Nephron (organoid): ENCODE results near the gene TAS2R14.

ENCODE experiments used
- H3K27ac Mint-ChIP-seq, 3 experiments: 2 replicates each; pipeline ENCODE4 v1.8.0; 2020; ENCODE audit warnings: mixed read lengths in 3 of 3, mild to moderate bottlenecking in 2 of 3, moderate library complexity in 1 of 3
- H3K27me3 Mint-ChIP-seq: 2 replicates; pipeline ENCODE4 v1.8.0; 2021; ENCODE audit warnings: low read depth, mild to moderate bottlenecking, moderate library complexity, mixed read lengths
- H3K36me3 Mint-ChIP-seq: 2 replicates; pipeline ENCODE4 v1.8.0; 2020; ENCODE audit warnings: low read depth, mixed read lengths
- H3K4me1 Mint-ChIP-seq: 2 replicates; pipeline ENCODE4 v1.8.0; 2020; ENCODE audit warnings: mixed read lengths
- H3K4me3 Mint-ChIP-seq, 3 experiments: 2 replicates each; pipeline ENCODE4 v1.8.0; 2020; ENCODE audit warnings: mild to moderate bottlenecking in 3 of 3, mixed read lengths in 3 of 3, moderate library complexity in 2 of 3
- H3K9me3 Mint-ChIP-seq: 2 replicates; pipeline ENCODE4 v1.8.0; 2020; ENCODE audit warnings: mixed read lengths
- TF ChIP-seq, protein P1 (sequence below), 3 experiments: fragments of 200-600 bp; sonication (generic); IDR thresholded peaks; one replicate each; pipeline ENCODE4 v1.5.0; 2021; ENCODE audit warnings: antibody characterized with exemption in 3 of 3; ENCODE audit not compliant: unreplicated experiment in 3 of 3

Gene TAS2R14

DNA sequence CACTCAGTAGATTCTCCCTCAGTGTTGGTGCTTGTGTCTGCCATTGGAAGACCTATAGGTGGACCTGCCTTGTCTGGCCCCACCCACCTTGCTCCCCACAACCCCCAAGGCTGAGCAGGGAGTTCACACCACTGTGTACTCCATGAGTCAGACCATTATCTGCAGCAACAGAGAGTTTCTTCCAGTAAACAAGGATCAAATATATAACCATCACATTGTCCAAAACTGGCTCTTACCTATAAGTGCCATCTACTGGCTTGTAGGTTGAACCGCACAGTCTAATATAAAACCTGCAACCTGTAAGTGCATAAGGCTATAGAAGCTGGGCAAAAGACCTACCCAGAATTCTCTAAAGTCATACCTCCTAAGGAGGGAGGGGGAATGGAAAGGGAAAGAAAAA is 37.6 kb downstream of the TAS2R14 start:
- Mint-ChIP-seq H3K36me3 (peaks cover 60% of the 10 kb centered on the region), H3K4me3 (no peak overlapping the region), H3K27me3 (no peaks in the 10 kb centered on the region), H3K4me1 (no peaks in the 10 kb centered on the region), H3K9me3 (peaks cover 45% of the 10 kb centered on the region), H3K27ac (no peak overlapping the region)
- TF ChIP-seq, protein P1, sequence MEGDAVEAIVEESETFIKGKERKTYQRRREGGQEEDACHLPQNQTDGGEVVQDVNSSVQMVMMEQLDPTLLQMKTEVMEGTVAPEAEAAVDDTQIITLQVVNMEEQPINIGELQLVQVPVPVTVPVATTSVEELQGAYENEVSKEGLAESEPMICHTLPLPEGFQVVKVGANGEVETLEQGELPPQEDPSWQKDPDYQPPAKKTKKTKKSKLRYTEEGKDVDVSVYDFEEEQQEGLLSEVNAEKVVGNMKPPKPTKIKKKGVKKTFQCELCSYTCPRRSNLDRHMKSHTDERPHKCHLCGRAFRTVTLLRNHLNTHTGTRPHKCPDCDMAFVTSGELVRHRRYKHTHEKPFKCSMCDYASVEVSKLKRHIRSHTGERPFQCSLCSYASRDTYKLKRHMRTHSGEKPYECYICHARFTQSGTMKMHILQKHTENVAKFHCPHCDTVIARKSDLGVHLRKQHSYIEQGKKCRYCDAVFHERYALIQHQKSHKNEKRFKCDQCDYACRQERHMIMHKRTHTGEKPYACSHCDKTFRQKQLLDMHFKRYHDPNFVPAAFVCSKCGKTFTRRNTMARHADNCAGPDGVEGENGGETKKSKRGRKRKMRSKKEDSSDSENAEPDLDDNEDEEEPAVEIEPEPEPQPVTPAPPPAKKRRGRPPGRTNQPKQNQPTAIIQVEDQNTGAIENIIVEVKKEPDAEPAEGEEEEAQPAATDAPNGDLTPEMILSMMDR (IDR thresholded peaks at IDR 0.05; ENCODE audit: unreplicated experiment in 3 of 3), result no peak

GRCh38 chr12:10900972-10901371 is 38.1 kb downstream of the TAS2R14 start:
- no peaks in the 10 kb centered on the region for H3K27me3 Mint-ChIP-seq

GRCh38 chr12:10900530-10900929 is 38.5 kb downstream of the TAS2R14 start:
- Mint-ChIP-seq H3K9me3 (peaks cover 44% of the 10 kb centered on the region), H3K4me3 (no peak overlapping the region), H3K27ac (no peak overlapping the region)

More at GRCh38 chr12:10900972-10901371, 38.1 kb downstream of the TAS2R14 start:
- peaks cover 44% of the 10 kb centered on the region for H3K9me3 Mint-ChIP-seq
- H3K36me3 Mint-ChIP-seq, result peaks cover 57% of the 10 kb centered on the region
- no peak overlapping the region for H3K27ac Mint-ChIP-seq
- TF ChIP-seq, protein P1 (IDR thresholded peaks at IDR 0.05; ENCODE audit: unreplicated experiment in 3 of 3), result no peak
- H3K4me1 Mint-ChIP-seq, result no peaks in the 10 kb centered on the region
- H3K4me3 Mint-ChIP-seq, result no peak overlapping the region

DNA sequence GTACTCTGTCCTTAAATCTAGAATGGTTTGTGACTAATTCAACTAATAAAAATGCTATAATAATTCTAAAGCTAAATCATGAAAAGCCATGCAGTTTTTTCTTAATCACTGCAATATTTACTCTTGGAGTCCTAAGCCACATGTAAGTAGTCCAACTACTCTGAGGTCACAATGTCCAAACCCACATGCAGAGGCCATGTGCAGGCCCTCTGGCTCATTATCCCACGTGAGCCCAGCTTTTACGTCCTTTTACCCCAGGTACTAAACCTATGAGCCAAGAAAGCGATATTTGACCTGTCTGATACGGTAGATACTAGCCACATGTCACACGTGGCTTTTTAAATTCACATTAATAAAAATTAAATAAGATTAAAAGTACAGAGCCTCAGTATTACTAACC is 42.2 kb downstream of the TAS2R14 start:
- TF ChIP-seq, protein P1 (IDR thresholded peaks at IDR 0.05; ENCODE audit: unreplicated experiment in 3 of 3), result no peak
- Mint-ChIP-seq H3K27me3 (no peaks in the 10 kb centered on the region), H3K4me1 (no peaks in the 10 kb centered on the region), H3K4me3 (no peak overlapping the region), H3K36me3 (peaks cover 24% of the 10 kb centered on the region), H3K27ac (no peak overlapping the region), H3K9me3 (peaks cover 11% of the 10 kb centered on the region)

More at GRCh38 chr12:10900530-10900929, 38.5 kb downstream of the TAS2R14 start:
- H3K4me1 Mint-ChIP-seq, result no peaks in the 10 kb centered on the region
- H3K36me3 Mint-ChIP-seq, result peaks cover 53% of the 10 kb centered on the region
- no peaks in the 10 kb centered on the region for H3K27me3 Mint-ChIP-seq
- TF ChIP-seq, protein P1 (IDR thresholded peaks at IDR 0.05; ENCODE audit: unreplicated experiment in 3 of 3), result no peak

DNA sequence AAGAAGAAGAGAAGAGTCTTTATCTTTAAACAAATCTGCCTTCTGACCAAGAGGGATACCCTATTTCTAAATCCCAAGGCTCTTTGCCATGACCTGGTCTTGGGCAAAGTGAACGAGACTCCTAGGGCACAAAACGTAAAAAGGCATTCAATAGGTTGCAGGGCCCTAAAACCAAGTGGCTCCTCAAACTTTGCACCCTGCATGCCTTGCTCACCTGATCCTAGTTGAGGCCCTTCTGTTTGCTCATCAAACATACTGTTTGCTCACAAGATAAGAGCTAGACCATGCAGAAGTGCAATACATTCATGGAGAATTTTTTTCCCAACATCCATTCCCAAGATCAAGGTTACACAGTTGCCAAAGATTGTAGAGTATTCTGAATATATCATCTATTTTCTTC is 47.1 kb downstream of the TAS2R14 start:
- H3K4me1 Mint-ChIP-seq, result no peaks in the 10 kb centered on the region
- no peaks in the 10 kb centered on the region for H3K9me3 Mint-ChIP-seq
- H3K4me3 Mint-ChIP-seq, result no peak overlapping the region
- no peaks in the 10 kb centered on the region for H3K27me3 Mint-ChIP-seq
- TF ChIP-seq, protein P1 (IDR thresholded peaks at IDR 0.05; ENCODE audit: unreplicated experiment in 3 of 3), result no peak
- no peak overlapping the region for H3K27ac Mint-ChIP-seq
- peaks cover 13% of the 10 kb centered on the region for H3K36me3 Mint-ChIP-seq

GRCh38 chr12:10889226-10889625 is 49.8 kb downstream of the TAS2R14 start:
- H3K9me3 Mint-ChIP-seq, result no peaks in the 10 kb centered on the region
- H3K4me1 Mint-ChIP-seq, result no peaks in the 10 kb centered on the region
- TF ChIP-seq, protein P1 (IDR thresholded peaks at IDR 0.05; ENCODE audit: unreplicated experiment in 3 of 3), result no peak
- no peaks in the 10 kb centered on the region for H3K27me3 Mint-ChIP-seq
- peaks cover 13% of the 10 kb centered on the region for H3K36me3 Mint-ChIP-seq
- no peak overlapping the region for H3K27ac Mint-ChIP-seq
- H3K4me3 Mint-ChIP-seq, result no peak overlapping the region
